ENCODE data around the gene ISOC1.

GRCh38 chr5:129103397-129103796, 8.8 kb downstream of the ISOC1 start:
- TF ChIP-seq GATA3 (IDR thresholded peaks at IDR 0.05; ENCODE audit: low read depth, low read length) (no peak), GATA2 (IDR thresholded peaks at IDR 0.05; ENCODE audit: low read depth, low read length) (no peak)

Data from SH-SY5Y (cell line).